Naive thymus-derived CD4-positive, alpha-beta T cell (primary cell): ENCODE data around the gene TCEAL7. TPM values are rescaled to one million over a fixed set of nuclear protein-coding genes. Genes with fewer than 3 reads are reported as not detected.
A peak's percentile ranks its signal among the peaks of the same experiment; 100 is the strongest.
"Not testable (repeated sequence)": the region's sequence is repeated elsewhere in the genome, so short reads cannot be mapped to it uniquely, and the experiment has no call there.

Source experiments
- ATAC-seq: fragments of 150-1000 bp; cut with Tn5 transposase; 2 replicates; pipeline ENCODE4 v1.10.0; 2021; ENCODE audit warnings: mild to moderate bottlenecking, moderate library complexity
- CTCF ChIA-PET: fragments of 350-600 bp; sonication (Branson Sonifier 250); formaldehyde crosslinking; loops from one replicate; lab custom pipeline; 2021; ENCODE audit warnings: antibody characterized with exemption; lab: Charles Lee
- POLR2A ChIA-PET: fragments of 350-600 bp; sonication (Branson Sonifier 250); formaldehyde crosslinking; loops from one replicate; lab custom pipeline; 2021; ENCODE audit warnings: antibody characterized with exemption, inconsistent platforms; lab: Charles Lee
- DNase-seq, 9 donors: peaks; one replicate each; pipeline versions ENCODE4 v3.0.0 to v3.0.0-alpha.2; 2020 to 2022; ENCODE audit warnings: mixed read lengths in 1 of 9
- H3K27ac ChIP-seq: one replicate; pipeline ENCODE4 v1.7.0; 2013; ENCODE audit warnings: mild to moderate bottlenecking, low read depth, low read length, moderate library complexity
- H3K27me3 ChIP-seq, 2 donors: one replicate each; pipeline ENCODE4 v1.7.0; 2013; ENCODE audit warnings: low read length in 2 of 2, mild to moderate bottlenecking in 2 of 2, moderate library complexity in 2 of 2; ENCODE audit not compliant: control insufficient read depth in 2 of 2, insufficient read depth in 2 of 2
- H3K36me3 ChIP-seq, 3 experiments: 1 replicate in 2 of 3; 2 replicates in 1 of 3; pipeline ENCODE4 v1.7.0; 2013; ENCODE audit warnings: low read length in 3 of 3, mild to moderate bottlenecking in 3 of 3, moderate library complexity in 1 of 3; ENCODE audit not compliant: insufficient read depth in 3 of 3, control insufficient read depth in 2 of 3
- H3K4me1 ChIP-seq, 2 donors: one replicate each; pipeline ENCODE4 v1.7.0; 2013; ENCODE audit warnings: low read length in 2 of 2, mild to moderate bottlenecking in 2 of 2, moderate library complexity in 1 of 2; ENCODE audit not compliant: control insufficient read depth in 2 of 2, insufficient read depth in 2 of 2
- H3K4me3 ChIP-seq: 2 replicates; pipeline ENCODE4 v1.7.0; 2013; ENCODE audit warnings: mild to moderate bottlenecking, low read length
- H3K9me3 ChIP-seq, 3 experiments: 1 replicate in 2 of 3; 2 replicates in 1 of 3; pipeline ENCODE4 v1.7.0; 2013; ENCODE audit warnings: low read length in 3 of 3; ENCODE audit not compliant: control insufficient read depth in 2 of 3
- H3K27ac Mint-ChIP-seq, 9 donors: one replicate each; pipeline ENCODE4 v1.8.0; 2020 to 2022; ENCODE audit warnings: mixed read lengths in 9 of 9, mild to moderate bottlenecking in 8 of 9, moderate library complexity in 5 of 9, inconsistent platforms in 2 of 9
- H3K27me3 Mint-ChIP-seq, 5 donors: one replicate each; pipeline ENCODE4 v1.8.0; 2021 to 2022; ENCODE audit warnings: mixed read lengths in 5 of 5, mild to moderate bottlenecking in 1 of 5
- H3K36me3 Mint-ChIP-seq, 5 donors: one replicate each; pipeline ENCODE4 v1.8.0; 2020 to 2022; ENCODE audit warnings: mixed read lengths in 5 of 5, mild to moderate bottlenecking in 3 of 5, inconsistent platforms in 1 of 5
- H3K4me1 Mint-ChIP-seq, 7 donors: one replicate each; pipeline ENCODE4 v1.8.0; 2020 to 2022; ENCODE audit warnings: mixed read lengths in 7 of 7, mild to moderate bottlenecking in 3 of 7, inconsistent platforms in 1 of 7
- H3K4me3 Mint-ChIP-seq, 10 donors: one replicate each; pipeline ENCODE4 v1.8.0; 2020 to 2022; ENCODE audit warnings: mild to moderate bottlenecking in 10 of 10, mixed read lengths in 10 of 10, moderate library complexity in 6 of 10, inconsistent platforms in 2 of 10
- H3K9me3 Mint-ChIP-seq, 11 donors: one replicate each; pipeline ENCODE4 v1.8.0; 2020 to 2022; ENCODE audit warnings: mixed read lengths in 11 of 11, mild to moderate bottlenecking in 4 of 11, inconsistent platforms in 1 of 11, moderate library complexity in 1 of 11
- intact Hi-C, 2 donors: fragments of 100-400 bp; cut with micrococcal nuclease; formaldehyde crosslinking; loops; one replicate each; pipeline ENCODE4 v1.15.1; 2023
- polyA plus RNA-seq, 2 donors: library from polyadenylated mRNA; unstranded; fragments of 300-500 nt; fragmentation: Illumina TruSeq; gene quantifications; one replicate each; pipeline ENCODE4 v1.2.3, GENCODE V29; 2021
- total RNA-seq, 6 experiments: library from RNA in 5 of 6; stranded (reverse) in 5 of 6; gene quantifications; 1 replicate in 5 of 6; 2 replicates in 1 of 6; pipeline ENCODE4 v1.2.3 and lab custom pipeline; 2021 to 2026

TCEAL7 gene
- total and polyA plus RNA-seq, 7 experiments from 2014 or later: not detected

DNA sequence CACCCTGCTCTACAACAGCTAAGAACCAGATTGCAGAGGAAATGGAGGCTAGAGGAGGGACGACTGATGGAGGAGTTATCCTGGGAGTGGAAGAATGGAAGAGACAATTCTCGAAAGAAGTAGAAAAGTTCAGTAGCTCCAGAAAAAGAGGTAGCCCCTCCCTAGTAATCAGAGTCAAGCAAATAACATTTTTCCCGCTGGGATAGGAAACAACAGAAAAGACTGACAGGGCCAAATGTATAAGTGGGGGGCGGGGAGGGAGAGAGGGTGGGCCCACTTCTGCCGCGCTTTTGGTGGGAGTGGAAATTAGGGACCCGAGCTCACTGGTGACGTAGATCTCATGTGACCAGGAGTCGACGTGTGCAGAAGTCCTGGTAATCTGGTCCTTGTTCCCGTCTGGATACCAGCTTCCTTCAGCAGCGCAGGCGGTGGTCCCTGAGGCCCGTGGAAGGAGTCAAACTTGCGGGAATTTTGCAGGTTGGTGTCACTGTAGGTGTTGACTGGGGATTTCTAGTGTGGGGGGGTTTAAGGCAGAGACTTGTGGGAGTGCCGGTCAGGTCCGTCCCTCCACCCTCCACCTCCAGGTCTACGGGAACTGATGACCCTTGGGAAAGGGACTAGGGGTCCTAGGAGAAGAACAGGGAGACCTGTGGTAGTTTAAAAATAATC, 26.2 kb downstream of the TCEAL7 start, which contains the start of gene TCEAL9:
TCEAL9 (plus strand) TSS at position 377 of the 669 bp plus-strand sequence. CDS start 1,179 bp downstream, outside the sequence.
- Histone ChIP-seq H3K4me1 (no peaks in the 10 kb centered on the region), H3K36me3 (no peaks in the 10 kb centered on the region), H3K27ac (peak within 1 kb of the TSS; percentile 52), H3K4me3 (peak within 1 kb of the TSS; percentile 62), H3K9me3 (no peaks in the 10 kb centered on the region), H3K27me3 (no peaks in the 10 kb centered on the region)
- Mint-ChIP-seq H3K27ac (peak within 1 kb of the TSS in 8 of 9 donors; percentile 12 to 90 (median 81)), H3K4me3 (peak within 1 kb of the TSS; percentile 79 to 91 (median 88)), H3K36me3 (no peaks in the 10 kb centered on the region), H3K4me1 (peaks cover 0 to 20% (median 11%) of the 10 kb centered on the region in 7 donors), H3K27me3 (peaks cover 0 to 8% (median 0%) of the 10 kb centered on the region in 5 donors), H3K9me3 (peaks cover 0 to 3% (median 0%) of the 10 kb centered on the region in 11 donors)
- no peak for ATAC-seq
- CTCF ChIA-PET: no interaction called here
- no peak for DNase-seq
- intact Hi-C loops: loop anchor here in 1 of 2 donors (2.0 kb wide), 2 partner anchors 13 to 21 kb away; partner anchors contain the start of gene BEX3
- POLR2A ChIA-PET: interaction anchor here (1.0 kb wide), 1 partner anchor 15 kb away, joined by 3 read pairs; no protein-coding TSS in a partner anchor

DNA sequence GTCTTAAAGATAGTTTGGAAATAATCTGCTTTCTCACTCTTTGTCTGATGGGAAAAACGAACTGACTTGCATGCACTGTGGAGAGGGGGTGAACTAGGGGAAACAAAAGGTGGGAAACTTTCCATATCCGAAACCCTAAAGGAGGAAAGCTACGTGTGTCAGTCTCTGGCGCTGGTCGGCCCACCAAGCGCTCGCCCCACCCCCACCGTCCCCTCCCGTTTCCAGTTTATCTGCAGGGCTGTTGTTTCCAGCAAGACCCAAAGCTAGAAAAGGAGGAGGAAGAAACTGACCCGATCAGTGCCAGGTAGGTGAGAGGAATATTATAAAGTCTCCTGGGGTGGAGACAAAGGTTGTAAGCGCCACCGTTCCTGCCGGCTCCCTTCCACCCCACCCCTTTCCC, 26.8 kb downstream of the TCEAL7 start:
- ATAC-seq (no peak), DNase-seq (no peak)
- H3K4me1 Mint-ChIP-seq: peaks cover 0 to 20% (median 11%) of the 10 kb centered on the region in 7 donors
- ChIA-PET POLR2A (interaction anchor here (1.2 kb wide), 1 partner anchor 10 kb away, joined by 4 read pairs; no protein-coding TSS in a partner anchor), CTCF (no interaction called here)
- no peaks in the 10 kb centered on the region for H3K36me3 Mint-ChIP-seq
- H3K27me3 Mint-ChIP-seq: peaks cover 0 to 8% (median 0%) of the 10 kb centered on the region in 5 donors
- H3K4me1 ChIP-seq: no peaks in the 10 kb centered on the region
- peak overlapping the region in 5 of 9 donors; percentile 12 to 88 (median 72) for H3K27ac Mint-ChIP-seq
- peak overlapping the region; percentile 79 to 91 (median 88) for H3K4me3 Mint-ChIP-seq
- peaks cover 0 to 3% (median 0%) of the 10 kb centered on the region in 11 donors for H3K9me3 Mint-ChIP-seq
- peak overlapping the region; percentile 52 for H3K27ac ChIP-seq
- no peaks in the 10 kb centered on the region for H3K27me3 ChIP-seq
- intact Hi-C loops: loop anchor here in 1 of 2 donors (2.0 kb wide), 2 partner anchors 14 to 20 kb away; partner anchors contain the start of gene BEX3
- no peaks in the 10 kb centered on the region for H3K9me3 ChIP-seq
- peak overlapping the region; percentile 62 for H3K4me3 ChIP-seq
- H3K36me3 ChIP-seq: no peaks in the 10 kb centered on the region

DNA sequence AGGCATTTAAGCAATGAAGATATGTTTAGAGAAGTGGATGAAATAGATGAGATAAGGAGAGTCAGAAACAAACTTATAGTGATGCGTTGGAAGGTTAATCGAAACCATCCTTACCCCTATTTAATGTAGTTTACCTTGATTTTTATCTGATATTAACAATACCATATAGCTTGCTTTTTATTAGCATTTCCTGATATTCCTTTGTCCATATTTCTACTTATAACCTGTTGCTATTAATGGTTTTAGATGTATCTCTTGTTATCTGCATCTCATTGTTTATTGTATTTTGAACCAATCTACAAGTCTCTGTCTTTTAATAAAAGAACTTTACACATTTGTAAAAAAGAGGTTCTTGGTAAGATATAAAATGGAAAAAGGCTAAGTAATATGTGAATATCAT, 27.8 kb downstream of the TCEAL7 start:
- Mint-ChIP-seq H3K4me1 (peaks cover 0 to 20% (median 11%) of the 10 kb centered on the region in 7 donors), H3K27me3 (peaks cover 0 to 8% (median 0%) of the 10 kb centered on the region in 5 donors), H3K27ac (peak overlapping the region in 3 of 9 donors; percentile 7 to 81 (median 57)), H3K9me3 (peaks cover 0 to 3% (median 0%) of the 10 kb centered on the region in 11 donors), H3K4me3 (peak overlapping the region in 2 of 10 donors; percentile 17 to 32), H3K36me3 (no peaks in the 10 kb centered on the region)
- no peaks in the 10 kb centered on the region for H3K36me3 ChIP-seq
- H3K27ac ChIP-seq: no peak overlapping the region
- ChIA-PET POLR2A (interaction anchor here (1.2 kb wide), 1 partner anchor 11 kb away, joined by 4 read pairs; no protein-coding TSS in a partner anchor), CTCF (no interaction called here)
- no peaks in the 10 kb centered on the region for H3K27me3 ChIP-seq
- no peak for ATAC-seq
- intact Hi-C loops: loop anchor here in 1 of 2 donors (2.0 kb wide), 2 partner anchors 15 to 19 kb away; partner anchors contain the start of gene BEX3
- no peaks in the 10 kb centered on the region for H3K9me3 ChIP-seq
- no peak overlapping the region for H3K4me3 ChIP-seq
- DNase-seq: no peak
- no peaks in the 10 kb centered on the region for H3K4me1 ChIP-seq

DNA sequence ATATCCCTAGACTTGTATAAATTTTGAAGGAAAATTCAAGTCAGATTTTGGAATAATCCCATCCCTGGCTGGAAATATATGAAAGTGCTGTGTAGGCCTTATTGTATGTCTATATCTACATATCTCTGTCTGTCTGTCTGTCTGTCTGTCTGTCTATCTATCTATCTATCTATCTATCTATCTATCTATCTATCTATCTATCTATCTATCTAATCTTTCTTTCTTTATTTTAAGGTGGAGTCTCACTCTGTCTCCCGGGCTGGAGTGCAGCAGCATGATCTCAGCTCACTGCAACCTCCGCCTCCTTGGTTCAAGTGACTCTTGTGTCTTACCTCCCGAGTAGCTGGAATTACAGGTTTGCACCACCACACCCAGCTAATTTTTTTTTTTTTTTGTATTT, 29.6 kb downstream of the TCEAL7 start:
- POLR2A ChIA-PET: not testable (repeated sequence)

DNA sequence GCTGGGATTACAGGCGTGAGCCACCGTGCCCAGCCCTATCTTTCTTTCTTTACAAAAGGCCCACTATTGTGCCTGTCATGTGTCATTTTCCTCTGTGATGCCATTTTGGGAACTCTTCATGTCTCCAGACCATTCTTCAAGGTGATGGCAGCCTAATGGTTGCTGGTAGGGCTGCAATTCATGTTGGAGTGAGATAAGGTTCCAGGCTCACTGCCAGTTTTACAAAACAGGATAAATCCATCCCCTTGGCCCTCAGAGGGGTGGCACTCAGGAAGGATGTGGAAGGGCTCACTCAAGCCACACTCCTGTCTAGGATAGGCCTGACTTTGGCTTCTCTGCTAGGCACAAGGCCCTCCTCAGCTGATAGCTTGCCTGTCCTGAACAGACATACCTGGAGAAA, 30.1 kb downstream of the TCEAL7 start:
- POLR2A ChIA-PET: no interaction called here
- peaks cover 0 to 20% (median 11%) of the 10 kb centered on the region in 7 donors for H3K4me1 Mint-ChIP-seq
- no peaks in the 10 kb centered on the region for H3K36me3 ChIP-seq
- H3K27ac ChIP-seq: no peak overlapping the region
- no peak overlapping the region for H3K4me3 ChIP-seq
- no peaks in the 10 kb centered on the region for H3K27me3 ChIP-seq
- no peaks in the 10 kb centered on the region for H3K4me1 ChIP-seq
- H3K27me3 Mint-ChIP-seq: peaks cover 0 to 8% (median 0%) of the 10 kb centered on the region in 5 donors
- intact Hi-C loops: no loop called here
- H3K9me3 Mint-ChIP-seq: peaks cover 0 to 3% (median 0%) of the 10 kb centered on the region in 11 donors
- H3K36me3 Mint-ChIP-seq: no peaks in the 10 kb centered on the region
- CTCF ChIA-PET: no interaction called here
- ATAC-seq (no peak), DNase-seq (no peak)
- H3K4me3 Mint-ChIP-seq: peak overlapping the region in 1 of 10 donors; percentile 25
- H3K27ac Mint-ChIP-seq: peak overlapping the region in 1 of 9 donors; percentile 56
- H3K9me3 ChIP-seq: no peaks in the 10 kb centered on the region

More for the DNA sequence above, 29.6 kb downstream of the TCEAL7 start:
- H3K27ac ChIP-seq, H3K9me3 ChIP-seq, H3K9me3 Mint-ChIP-seq, H3K27me3 ChIP-seq, DNase-seq, intact Hi-C loops, H3K27ac Mint-ChIP-seq, ATAC-seq, H3K36me3 Mint-ChIP-seq, H3K36me3 ChIP-seq, H3K27me3 Mint-ChIP-seq, CTCF ChIA-PET, H3K4me3 ChIP-seq, H3K4me1 ChIP-seq, H3K4me3 Mint-ChIP-seq: not testable (repeated sequence)
- peaks cover 0 to 20% (median 11%) of the 10 kb centered on the region in 7 donors for H3K4me1 Mint-ChIP-seq

DNA sequence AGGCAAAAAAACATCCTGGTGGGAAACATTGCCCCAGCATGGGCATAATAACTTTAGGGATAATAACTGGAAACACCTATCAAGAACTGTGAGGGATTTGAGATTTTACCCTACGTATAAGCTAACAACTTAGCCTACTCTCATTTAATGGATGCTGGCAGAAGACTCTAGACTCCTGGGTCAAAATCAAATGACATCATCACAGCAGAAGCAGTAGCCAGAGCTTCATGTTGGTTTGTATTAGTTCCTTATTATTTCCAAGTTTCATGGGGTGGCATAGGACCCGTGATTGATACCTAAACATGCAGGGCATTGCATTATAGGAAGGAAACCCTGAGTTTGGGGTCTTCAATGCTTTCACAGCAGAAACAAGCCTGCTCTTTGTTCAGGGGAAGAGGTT, 30.9 kb downstream of the TCEAL7 start:
- Histone ChIP-seq H3K9me3 (no peaks in the 10 kb centered on the region), H3K27me3 (no peaks in the 10 kb centered on the region), H3K36me3 (no peaks in the 10 kb centered on the region), H3K4me3 (no peak overlapping the region), H3K27ac (no peak overlapping the region), H3K4me1 (no peaks in the 10 kb centered on the region)
- no peak for DNase-seq
- Mint-ChIP-seq H3K36me3 (no peaks in the 10 kb centered on the region), H3K4me1 (peaks cover 0 to 17% (median 8%) of the 10 kb centered on the region in 7 donors), H3K9me3 (no peaks in the 10 kb centered on the region), H3K27ac (no peak overlapping the region), H3K27me3 (peaks cover 0 to 6% (median 0%) of the 10 kb centered on the region in 5 donors), H3K4me3 (no peak overlapping the region)
- intact Hi-C loops: no loop called here
- ChIA-PET CTCF (no interaction called here), POLR2A (no interaction called here)
- no peak for ATAC-seq
